CD8-positive, alpha-beta memory T cell (primary cell): ENCODE measurements around the gene TSPAN14. TPM values are rescaled to one million over a fixed set of nuclear protein-coding genes. Genes with fewer than 3 reads are reported as not detected.
A peak's percentile ranks its signal among the peaks of the same experiment; 100 is the strongest.

Experiments used
- CTCF ChIA-PET: fragments of 350-600 bp; sonication (Branson Sonifier 250); formaldehyde crosslinking; loops from one replicate; lab custom pipeline; 2021; ENCODE audit warnings: antibody characterized with exemption; lab: Charles Lee
- POLR2A ChIA-PET: fragments of 350-600 bp; sonication (Branson Sonifier 250); formaldehyde crosslinking; loops from one replicate; lab custom pipeline; 2021; ENCODE audit warnings: antibody characterized with exemption; lab: Charles Lee
- DNase-seq, 5 donors: peaks; one replicate each; pipeline versions ENCODE4 v3.0.0 to v3.0.0-alpha.2; 2020 to 2022; ENCODE audit warnings: mixed read lengths in 1 of 5
- H3K27ac ChIP-seq: one replicate; pipeline ENCODE4 v1.7.0; 2013; ENCODE audit warnings: low read depth, mild to moderate bottlenecking, low read length, moderate library complexity
- H3K27me3 ChIP-seq: 2 replicates; pipeline ENCODE4 v1.7.0; 2013; ENCODE audit warnings: low read length, mild to moderate bottlenecking; ENCODE audit not compliant: insufficient read depth, poor library complexity, severe bottlenecking
- H3K36me3 ChIP-seq: 2 replicates; pipeline ENCODE4 v1.7.0; 2013; ENCODE audit warnings: mild to moderate bottlenecking, low read length, moderate library complexity; ENCODE audit not compliant: insufficient read depth
- H3K4me1 ChIP-seq: 2 replicates; pipeline ENCODE4 v1.7.0; 2013; ENCODE audit warnings: mild to moderate bottlenecking, low read length, moderate library complexity; ENCODE audit not compliant: insufficient read depth
- H3K4me3 ChIP-seq: 2 replicates; pipeline ENCODE4 v1.7.0; 2013; ENCODE audit warnings: mild to moderate bottlenecking, low read length
- H3K9me3 ChIP-seq: 2 replicates; pipeline ENCODE4 v1.7.0; 2013; ENCODE audit warnings: mild to moderate bottlenecking, low read length
- H3K27ac Mint-ChIP-seq, 8 donors: one replicate each; pipeline ENCODE4 v1.8.0; 2020 to 2021; ENCODE audit warnings: mixed read lengths in 8 of 8, mild to moderate bottlenecking in 6 of 8, inconsistent platforms in 3 of 8, moderate library complexity in 3 of 8
- H3K27me3 Mint-ChIP-seq, 2 donors: one replicate each; pipeline ENCODE4 v1.8.0; 2020 to 2021; ENCODE audit warnings: mixed read lengths in 2 of 2, mild to moderate bottlenecking in 1 of 2, moderate library complexity in 1 of 2
- H3K36me3 Mint-ChIP-seq, 3 donors: one replicate each; pipeline ENCODE4 v1.8.0; 2020 to 2021; ENCODE audit warnings: mixed read lengths in 3 of 3, inconsistent platforms in 1 of 3, mild to moderate bottlenecking in 1 of 3
- H3K4me1 Mint-ChIP-seq, 3 donors: one replicate each; pipeline ENCODE4 v1.8.0; 2020 to 2021; ENCODE audit warnings: mixed read lengths in 3 of 3, inconsistent platforms in 1 of 3, mild to moderate bottlenecking in 1 of 3
- H3K4me3 Mint-ChIP-seq, 7 donors: one replicate each; pipeline ENCODE4 v1.8.0; 2020 to 2021; ENCODE audit warnings: mixed read lengths in 7 of 7, mild to moderate bottlenecking in 6 of 7, moderate library complexity in 4 of 7, inconsistent platforms in 2 of 7
- H3K9me3 Mint-ChIP-seq, 5 donors: one replicate each; pipeline ENCODE4 v1.8.0; 2020 to 2022; ENCODE audit warnings: mixed read lengths in 5 of 5, mild to moderate bottlenecking in 3 of 5, moderate library complexity in 2 of 5, inconsistent platforms in 1 of 5
- polyA plus RNA-seq: library from polyadenylated mRNA; unstranded; fragments of 300-500 nt; fragmentation: Illumina TruSeq; gene quantifications from one replicate; pipeline ENCODE4 v1.2.3, GENCODE V29; 2021
- total RNA-seq, 2 experiments: library from RNA; stranded (reverse); gene quantifications; one replicate each; pipeline ENCODE4 v1.2.3, GENCODE V29; 2021

The TSPAN14 gene
- total and polyA plus RNA-seq, 3 experiments from 2014 or later = 46.1 to 220 (median 46.8) TPM

DNA sequence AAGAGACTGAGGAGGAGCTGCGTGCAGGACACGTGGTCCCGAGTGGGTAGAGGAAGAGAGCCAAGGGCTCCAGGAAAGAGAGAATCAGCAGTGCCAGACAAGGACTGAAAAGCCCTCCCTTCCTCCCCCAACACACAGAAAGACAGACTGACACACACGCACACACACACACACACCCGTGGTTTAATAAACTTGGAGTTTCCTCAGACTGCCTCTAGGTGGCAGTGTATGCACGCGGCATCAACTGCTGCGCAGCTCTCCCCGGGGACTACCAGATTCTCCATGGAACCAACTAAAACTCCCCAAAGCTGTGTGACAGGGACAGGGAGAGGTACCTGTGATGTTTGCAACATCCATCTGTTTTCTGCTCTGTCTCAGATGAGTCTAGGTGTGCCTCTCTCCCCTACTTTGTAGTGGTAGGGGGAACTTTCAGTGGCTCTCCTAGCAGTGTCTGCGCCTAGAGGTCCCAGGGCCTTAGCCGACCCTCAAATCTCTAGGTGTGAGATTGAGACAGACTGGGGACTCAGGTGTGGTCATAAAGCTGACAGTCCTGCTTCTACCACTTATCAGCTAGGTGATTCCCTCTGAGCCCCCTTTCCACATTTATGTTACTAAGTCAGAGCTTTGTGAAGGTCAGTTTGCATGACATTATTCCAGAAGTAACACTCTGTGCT is 9.3 kb upstream of the TSPAN14 start:
- H3K36me3 Mint-ChIP-seq = no peaks in the 10 kb centered on the region
- H3K4me1 Mint-ChIP-seq = peaks cover 24 to 56% (median 44%) of the 10 kb centered on the region in 3 donors
- POLR2A ChIA-PET = interaction anchor here (1.0 to 1.9 kb wide), 4 partner anchors 10 to 61 kb away, joined by 4 to 7 read pairs (median 6); no protein-coding TSS in a partner anchor
- H3K27me3 ChIP-seq = no peaks in the 10 kb centered on the region
- H3K9me3 Mint-ChIP-seq = no peaks in the 10 kb centered on the region
- peak overlapping the region in 7 of 8 donors; percentile 13 to 76 (median 38) for H3K27ac Mint-ChIP-seq
- H3K4me3 ChIP-seq = no peak overlapping the region
- peak in 4 of 5 donors; percentile 16 to 83 (median 60) for DNase-seq
- no peak overlapping the region for H3K4me3 Mint-ChIP-seq
- peaks cover 30% of the 10 kb centered on the region for H3K4me1 ChIP-seq
- H3K27ac ChIP-seq = no peak overlapping the region
- H3K27me3 Mint-ChIP-seq = no peaks in the 10 kb centered on the region
- H3K9me3 ChIP-seq = no peaks in the 10 kb centered on the region
- CTCF ChIA-PET = interaction anchor here (0.7 to 19.3 kb wide), 19 partner anchors 9 to 174 kb away, joined by 3 to 450 read pairs (median 5); partner anchors contain the start of gene TSPAN14
- H3K36me3 ChIP-seq = no peaks in the 10 kb centered on the region

DNA sequence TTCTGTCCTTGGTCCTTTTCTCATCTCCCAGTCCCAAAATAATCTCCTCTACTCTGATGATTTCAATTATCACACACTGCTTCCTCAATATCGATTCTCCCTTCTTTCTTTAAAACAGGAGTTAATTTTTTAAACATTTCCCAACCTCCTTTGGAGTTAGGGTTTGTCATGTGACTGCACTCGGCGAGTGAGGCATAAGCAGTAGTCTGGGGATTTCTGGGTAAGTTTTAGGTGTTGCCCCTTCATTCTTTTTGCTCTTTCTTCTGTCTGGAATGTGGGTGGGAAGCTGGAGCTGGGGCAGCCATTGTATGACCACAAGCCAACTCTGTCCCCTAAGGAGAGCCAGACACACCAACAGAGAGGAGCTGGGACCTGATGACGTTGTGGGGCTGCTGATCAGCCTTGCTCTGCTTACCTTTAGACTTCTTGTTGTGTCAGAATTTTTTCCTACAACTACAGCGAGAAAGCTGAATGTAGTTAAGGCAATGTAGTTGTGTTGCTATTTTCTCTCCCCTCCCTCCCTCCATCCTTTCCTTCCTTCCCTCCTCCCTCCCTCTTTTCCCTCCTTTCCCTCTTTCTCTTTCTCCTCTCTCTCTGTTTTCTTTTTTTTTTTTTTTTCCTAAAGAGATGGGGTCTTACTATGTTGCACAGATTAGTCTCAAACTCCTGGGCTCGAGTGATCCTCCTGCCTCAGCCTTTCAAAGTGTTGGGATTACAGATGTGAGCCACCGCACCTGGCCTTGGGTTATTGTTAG is 6.5 kb upstream of the TSPAN14 start:
- Mint-ChIP-seq H3K4me3 (no peak overlapping the region), H3K27ac (peak overlapping the region in 7 of 8 donors; percentile 6 to 93 (median 76)), H3K36me3 (no peaks in the 10 kb centered on the region), H3K9me3 (no peaks in the 10 kb centered on the region), H3K27me3 (no peaks in the 10 kb centered on the region), H3K4me1 (peaks cover 24 to 56% (median 44%) of the 10 kb centered on the region in 3 donors)
- peaks cover 30% of the 10 kb centered on the region for H3K4me1 ChIP-seq
- no peaks in the 10 kb centered on the region for H3K9me3 ChIP-seq
- ChIA-PET CTCF (interaction anchor here (1.0 to 19.3 kb wide), 4 partner anchors 17 to 58 kb away, joined by 3 to 450 read pairs (median 4); no protein-coding TSS in a partner anchor), POLR2A (no interaction called here)
- no peaks in the 10 kb centered on the region for H3K27me3 ChIP-seq
- no peaks in the 10 kb centered on the region for H3K36me3 ChIP-seq
- H3K4me3 ChIP-seq = no peak overlapping the region
- H3K27ac ChIP-seq = no peak overlapping the region
- DNase-seq = no peak

DNA sequence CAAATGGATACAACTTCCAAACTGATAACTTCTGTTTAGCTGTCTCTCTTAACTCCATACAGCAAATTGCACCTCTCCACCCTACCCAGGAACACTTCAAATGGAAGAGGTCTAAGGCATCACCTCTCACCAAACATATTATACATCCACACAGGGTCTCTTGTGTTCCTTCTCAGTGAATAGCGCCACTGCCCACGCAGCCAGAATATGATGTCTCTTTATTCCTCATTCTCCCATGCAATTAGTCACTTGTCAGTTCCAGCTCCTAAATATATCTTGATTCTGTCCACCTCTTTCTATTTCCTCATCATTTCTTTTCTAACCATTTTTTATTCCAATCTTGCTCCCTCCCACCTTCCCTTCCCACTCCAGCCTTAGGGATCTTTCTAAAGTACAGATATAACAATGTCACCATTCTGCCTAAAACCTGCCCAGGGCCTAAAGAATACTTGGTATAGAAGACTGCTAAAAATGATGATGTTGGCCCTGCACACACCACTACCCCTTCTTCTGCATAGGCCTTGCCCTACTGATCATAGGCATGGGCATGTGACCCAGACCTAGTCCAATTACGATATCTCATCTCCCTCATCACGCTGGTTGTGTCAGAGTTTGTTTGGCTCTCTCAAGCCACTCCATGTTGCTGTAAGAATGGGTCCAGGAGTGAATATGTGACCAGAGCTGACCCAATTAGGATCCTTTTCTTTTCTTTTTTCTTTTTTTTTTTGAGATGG is 5.7 kb upstream of the TSPAN14 start:
- H3K4me3 ChIP-seq = no peak overlapping the region
- ChIA-PET CTCF (interaction anchor here (1.5 to 19.3 kb wide), 2 partner anchors 40 to 57 kb away, joined by 3 to 450 read pairs; no protein-coding TSS in a partner anchor), POLR2A (no interaction called here)
- no peaks in the 10 kb centered on the region for H3K36me3 ChIP-seq
- no peaks in the 10 kb centered on the region for H3K9me3 ChIP-seq
- DNase-seq = no peak
- peaks cover 27 to 59% (median 47%) of the 10 kb centered on the region in 3 donors for H3K4me1 Mint-ChIP-seq
- H3K9me3 Mint-ChIP-seq = no peaks in the 10 kb centered on the region
- H3K27ac Mint-ChIP-seq = peak overlapping the region in 7 of 8 donors; percentile 4 to 93 (median 53)
- H3K27me3 ChIP-seq = no peaks in the 10 kb centered on the region
- no peak overlapping the region for H3K4me3 Mint-ChIP-seq
- no peaks in the 10 kb centered on the region for H3K27me3 Mint-ChIP-seq
- H3K36me3 Mint-ChIP-seq = no peaks in the 10 kb centered on the region
- H3K4me1 ChIP-seq = peaks cover 26% of the 10 kb centered on the region
- no peak overlapping the region for H3K27ac ChIP-seq

DNA sequence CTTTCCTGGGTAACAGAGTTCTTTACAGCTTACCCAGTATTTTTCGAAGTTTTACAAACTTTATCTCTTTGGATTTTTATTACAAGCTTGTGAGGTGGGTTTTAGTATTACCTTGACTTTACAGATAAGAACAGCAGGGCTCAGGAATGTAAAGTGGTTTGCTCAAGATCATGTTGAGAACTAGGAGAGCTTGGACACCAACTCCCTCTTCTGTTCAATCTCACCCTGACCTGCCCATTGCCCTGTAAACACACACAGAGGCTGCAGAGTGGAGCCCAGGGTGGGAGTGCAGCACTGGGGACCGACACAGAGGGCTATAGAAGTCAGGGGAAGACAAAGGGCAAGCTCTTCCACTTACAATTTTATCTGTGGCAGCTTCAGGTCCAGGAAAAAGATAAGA is 4.6 kb upstream of the TSPAN14 start:
- peaks cover 15% of the 10 kb centered on the region for H3K4me1 ChIP-seq
- ChIA-PET CTCF (interaction anchor here (1.6 to 19.3 kb wide), 3 partner anchors 11 to 56 kb away, joined by 5 to 450 read pairs (median 13); no protein-coding TSS in a partner anchor), POLR2A (no interaction called here)
- peaks cover 0 to 2% (median 0%) of the 10 kb centered on the region in 3 donors for H3K36me3 Mint-ChIP-seq
- no peaks in the 10 kb centered on the region for H3K9me3 ChIP-seq
- H3K36me3 ChIP-seq = no peaks in the 10 kb centered on the region
- H3K27me3 ChIP-seq = no peaks in the 10 kb centered on the region
- no peak overlapping the region for H3K27ac ChIP-seq
- H3K27me3 Mint-ChIP-seq = no peaks in the 10 kb centered on the region
- H3K4me3 ChIP-seq = no peak overlapping the region
- no peak for DNase-seq
- peaks cover 23 to 53% (median 40%) of the 10 kb centered on the region in 3 donors for H3K4me1 Mint-ChIP-seq
- H3K27ac Mint-ChIP-seq = peak overlapping the region in 3 of 8 donors; percentile 2 to 29 (median 5)
- H3K9me3 Mint-ChIP-seq = no peaks in the 10 kb centered on the region
- no peak overlapping the region for H3K4me3 Mint-ChIP-seq

DNA sequence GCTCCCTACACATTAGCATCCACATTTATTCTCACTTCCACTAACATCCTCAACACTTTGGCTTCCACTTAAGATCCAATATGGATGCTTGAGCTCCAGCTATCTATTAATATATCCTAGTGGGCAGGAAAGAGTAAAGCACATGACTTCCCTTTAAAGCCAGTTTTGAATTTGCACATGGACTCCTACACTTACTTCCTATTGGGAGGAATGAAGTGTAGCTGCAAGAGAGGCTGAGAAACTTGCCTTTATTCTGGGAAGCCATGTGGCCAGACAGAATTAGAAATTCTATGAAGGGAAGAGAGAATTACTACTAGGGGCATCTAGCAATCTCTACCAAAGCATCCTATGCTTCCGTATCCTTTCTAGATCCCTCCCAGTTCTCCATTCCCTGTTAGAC is 3.0 kb upstream of the TSPAN14 start:
- CTCF ChIA-PET = interaction anchor here (1.5 to 19.3 kb wide), 3 partner anchors 9 to 55 kb away, joined by 4 to 450 read pairs (median 13); no protein-coding TSS in a partner anchor
- H3K27ac Mint-ChIP-seq = no peak overlapping the region
- DNase-seq = no peak
- H3K27ac ChIP-seq = no peak overlapping the region
- peaks cover 11% of the 10 kb centered on the region for H3K4me1 ChIP-seq
- no peak overlapping the region for H3K4me3 ChIP-seq
- H3K4me3 Mint-ChIP-seq = no peak overlapping the region
- H3K36me3 ChIP-seq = no peaks in the 10 kb centered on the region
- peaks cover 18 to 48% (median 35%) of the 10 kb centered on the region in 3 donors for H3K4me1 Mint-ChIP-seq
- H3K27me3 Mint-ChIP-seq = no peaks in the 10 kb centered on the region
- H3K36me3 Mint-ChIP-seq = peaks cover 0 to 16% (median 0%) of the 10 kb centered on the region in 3 donors
- H3K9me3 ChIP-seq = no peaks in the 10 kb centered on the region
- POLR2A ChIA-PET = no interaction called here
- H3K27me3 ChIP-seq = no peaks in the 10 kb centered on the region
- no peaks in the 10 kb centered on the region for H3K9me3 Mint-ChIP-seq

DNA sequence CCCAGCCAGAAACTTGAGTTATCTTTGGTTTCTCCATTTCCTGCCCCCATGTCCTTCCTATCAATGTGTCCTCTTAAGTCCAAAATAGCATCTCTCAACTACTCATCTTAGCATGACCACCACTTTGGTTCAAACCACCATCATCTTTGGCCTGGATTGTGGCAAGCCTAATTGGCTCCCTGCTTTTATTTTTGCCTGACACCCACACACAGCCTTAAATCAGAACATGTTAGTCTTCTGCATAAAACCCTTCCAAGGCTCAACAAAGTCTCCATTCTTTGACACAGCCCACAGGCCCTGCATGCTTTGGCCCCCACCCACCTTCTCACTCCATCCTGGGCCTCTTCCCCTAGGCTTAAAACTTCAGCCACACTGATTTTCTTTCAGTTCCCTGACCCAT is 2.0 kb upstream of the TSPAN14 start:
- Mint-ChIP-seq H3K27me3 (no peaks in the 10 kb centered on the region), H3K9me3 (no peaks in the 10 kb centered on the region), H3K27ac (no peak overlapping the region), H3K4me1 (peaks cover 20 to 46% (median 35%) of the 10 kb centered on the region in 3 donors), H3K36me3 (peaks cover 0 to 17% (median 0%) of the 10 kb centered on the region in 3 donors), H3K4me3 (no peak overlapping the region)
- POLR2A ChIA-PET = interaction anchor here (1.3 to 2.0 kb wide), 2 partner anchors 11 to 14 kb away, joined by 3 to 8 read pairs; no protein-coding TSS in a partner anchor
- CTCF ChIA-PET = interaction anchor here (1.9 to 27.0 kb wide), 4 partner anchors 8 to 54 kb away, joined by 7 to 498 read pairs (median 235); no protein-coding TSS in a partner anchor
- H3K4me3 ChIP-seq = no peak overlapping the region
- peak in 1 of 5 donors; percentile 11 for DNase-seq
- peaks cover 19% of the 10 kb centered on the region for H3K4me1 ChIP-seq
- H3K27ac ChIP-seq = no peak overlapping the region
- H3K9me3 ChIP-seq = no peaks in the 10 kb centered on the region
- no peaks in the 10 kb centered on the region for H3K27me3 ChIP-seq
- H3K36me3 ChIP-seq = no peaks in the 10 kb centered on the region

DNA sequence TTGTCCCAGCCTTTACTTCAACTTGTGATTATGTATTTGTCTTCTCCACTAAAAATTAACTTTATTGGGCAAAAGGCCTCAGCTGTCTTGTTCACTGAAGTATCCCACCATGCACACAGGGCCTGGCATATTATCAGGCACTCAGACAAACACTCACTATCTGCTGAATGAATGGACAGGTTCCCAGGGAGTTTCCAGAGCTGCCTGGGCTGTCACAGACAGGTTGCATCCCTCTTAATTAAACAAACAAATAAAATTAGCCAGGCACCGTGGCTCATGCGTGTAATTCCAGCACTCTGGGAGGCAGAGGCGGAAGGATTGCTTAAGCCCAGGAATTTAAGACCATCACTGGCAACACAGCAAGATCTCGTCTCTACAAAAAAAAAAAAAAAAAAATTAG is 1.5 kb upstream of the TSPAN14 start:
- Histone ChIP-seq H3K27ac (no peak overlapping the region), H3K27me3 (no peaks in the 10 kb centered on the region), H3K36me3 (no peaks in the 10 kb centered on the region), H3K4me1 (peaks cover 20% of the 10 kb centered on the region), H3K9me3 (no peaks in the 10 kb centered on the region), H3K4me3 (no peak overlapping the region)
- no peak overlapping the region for H3K27ac Mint-ChIP-seq
- no peak for DNase-seq
- H3K27me3 Mint-ChIP-seq = no peaks in the 10 kb centered on the region
- H3K4me3 Mint-ChIP-seq = no peak overlapping the region
- POLR2A ChIA-PET = interaction anchor here (1.3 to 2.0 kb wide), 4 partner anchors 10 to 36 kb away, joined by 3 to 8 read pairs (median 6); no protein-coding TSS in a partner anchor
- CTCF ChIA-PET = interaction anchor here (1.9 to 27.0 kb wide), 3 partner anchors 8 to 51 kb away, joined by 7 to 498 read pairs (median 20); no protein-coding TSS in a partner anchor
- H3K9me3 Mint-ChIP-seq = no peaks in the 10 kb centered on the region
- H3K4me1 Mint-ChIP-seq = peaks cover 25 to 44% (median 35%) of the 10 kb centered on the region in 3 donors
- H3K36me3 Mint-ChIP-seq = peaks cover 0 to 17% (median 0%) of the 10 kb centered on the region in 3 donors
